ENCODE measurements around the gene FN1.

FN1 gene

GRCh38 chr2:215384710-215385109 is 51.2 kb downstream of the FN1 start:
- DNase-seq (ENCODE audit: low read depth, low spot score) = no peak

GRCh38 chr2:215383652-215384279 is 52.1 kb downstream of the FN1 start:
- DNase-seq (ENCODE audit: low read depth, low spot score) = no peak

- no peak for DNase-seq (ENCODE audit: low read depth, low spot score)
Measured at GRCh38 chr2:215382480-215382879, 53.4 kb downstream of the FN1 start.

- DNase-seq (ENCODE audit: low read depth, low spot score) = no peak
Measured at GRCh38 chr2:215382011-215382410, 53.9 kb downstream of the FN1 start.

GRCh38 chr2:215380699-215381098 is 55.2 kb downstream of the FN1 start:
- no peak for DNase-seq (ENCODE audit: low read depth, low spot score)

- no peak for DNase-seq (ENCODE audit: low read depth, low spot score)
Measured at GRCh38 chr2:215379948-215380347, 55.9 kb downstream of the FN1 start.

- no peak for DNase-seq (ENCODE audit: low read depth, low spot score)
Measured at GRCh38 chr2:215379039-215379438, 56.8 kb downstream of the FN1 start.

- no peak for DNase-seq (ENCODE audit: low read depth, low spot score)
Measured at GRCh38 chr2:215378045-215378444, 57.8 kb downstream of the FN1 start.

- no peak for DNase-seq (ENCODE audit: low read depth, low spot score)
Measured at GRCh38 chr2:215377283-215377682, 58.6 kb downstream of the FN1 start.

GRCh38 chr2:215376103-215376780 is 59.6 kb downstream of the FN1 start:
- DNase-seq (ENCODE audit: low read depth, low spot score) = no peak

GRCh38 chr2:215375467-215375830 is 60.4 kb downstream of the FN1 start:
- no peak for DNase-seq (ENCODE audit: low read depth, low spot score)

- no peak for DNase-seq (ENCODE audit: low read depth, low spot score)
Measured at GRCh38 chr2:215374642-215375466, 61.0 kb downstream of the FN1 start.

- DNase-seq (ENCODE audit: low read depth, low spot score) = no peak
Measured at GRCh38 chr2:215374002-215374401, 61.9 kb downstream of the FN1 start.

GRCh38 chr2:215372968-215373649 is 62.8 kb downstream of the FN1 start:
- no peak for DNase-seq (ENCODE audit: low read depth, low spot score)

GRCh38 chr2:215371915-215372897 is 63.7 kb downstream of the FN1 start:
- no peak for DNase-seq (ENCODE audit: low read depth, low spot score)

- no peak for DNase-seq (ENCODE audit: low read depth, low spot score)
Measured at GRCh38 chr2:215370112-215370965, 65.5 kb downstream of the FN1 start.

- no peak for DNase-seq (ENCODE audit: low read depth, low spot score)
Measured at GRCh38 chr2:215369181-215369760, 66.6 kb downstream of the FN1 start.

GRCh38 chr2:215368493-215368809 is 67.4 kb downstream of the FN1 start:
- DNase-seq (ENCODE audit: low read depth, low spot score) = no peak

GRCh38 chr2:215367662-215368492 is 68.0 kb downstream of the FN1 start:
- DNase-seq (ENCODE audit: low read depth, low spot score) = no peak
